GM23338 (cell line): ENCODE data around the gene MEIOSIN. TPM values are rescaled to one million over a fixed set of nuclear protein-coding genes. Genes with fewer than 3 reads are reported as not detected.

Experiments used
- ATAC-seq: fragments of 200-7000 bp; cut with Tn5 transposase; 3 replicates; pipeline ENCODE4 v1.9.1; 2020
- DNase-seq: peaks from one replicate; pipeline ENCODE4 v3.0.0-alpha.2; 2015; ENCODE audit warnings: low spot score
- H2AFZ ChIP-seq: fragments of 200-600 bp; sonication (generic); 2 replicates; pipeline ENCODE4 v1.8.0; 2016; ENCODE audit warnings: antibody characterized with exemption, mild to moderate bottlenecking, moderate library complexity
- H3F3A ChIP-seq: fragments of 200-600 bp; sonication (generic); replicated peaks from 2 replicates; pipeline ENCODE4 v1.8.0; 2017; ENCODE audit warnings: antibody characterized with exemption, mixed run types, low read depth
- H3K27ac ChIP-seq: fragments of 200-600 bp; sonication (generic); 2 replicates; pipeline ENCODE4 v1.6.1; 2016; ENCODE audit warnings: low read depth
- H3K27me3 ChIP-seq: fragments of 200-600 bp; sonication (generic); 2 replicates; pipeline ENCODE4 v1.8.0; 2016; ENCODE audit warnings: mild to moderate bottlenecking, mixed run types, moderate library complexity; ENCODE audit not compliant: insufficient read depth
- H3K36me3 ChIP-seq: fragments of 200-600 bp; sonication (generic); 2 replicates; pipeline ENCODE4 v1.8.0; 2016; ENCODE audit warnings: mild to moderate bottlenecking; ENCODE audit not compliant: insufficient read depth
- H3K4me1 ChIP-seq: fragments of 200-600 bp; sonication (generic); 2 replicates; pipeline ENCODE4 v1.8.0; 2016; ENCODE audit warnings: mild to moderate bottlenecking, moderate library complexity; ENCODE audit not compliant: insufficient read depth
- H3K4me2 ChIP-seq: fragments of 200-600 bp; sonication (generic); 2 replicates; pipeline ENCODE4 v1.7.1; 2017; ENCODE audit warnings: mixed run types
- H3K4me3 ChIP-seq: fragments of 200-600 bp; sonication (generic); 2 replicates; pipeline ENCODE4 v1.6.1; 2016; ENCODE audit warnings: mixed run types
- H3K79me2 ChIP-seq: fragments of 200-600 bp; sonication (generic); replicated peaks from 2 replicates; pipeline ENCODE4 v1.8.0; 2017; ENCODE audit warnings: mild to moderate bottlenecking; ENCODE audit not compliant: insufficient read depth
- H3K9me2 ChIP-seq: fragments of 200-600 bp; sonication (generic); 2 replicates; pipeline ENCODE4 v1.8.0; 2017; ENCODE audit not compliant: insufficient read depth
- H4K20me1 ChIP-seq: fragments of 200-600 bp; sonication (generic); replicated peaks from 2 replicates; pipeline ENCODE4 v1.8.0; 2017; ENCODE audit warnings: mild to moderate bottlenecking; ENCODE audit not compliant: insufficient read depth
- H3K27ac Mint-ChIP-seq: 2 replicates; pipeline ENCODE4 v1.8.0; 2020; ENCODE audit warnings: inconsistent platforms, mild to moderate bottlenecking, moderate library complexity, mixed read lengths
- H3K27me3 Mint-ChIP-seq: 3 replicates; pipeline ENCODE4 v1.8.0; 2022; ENCODE audit warnings: low read depth, mild to moderate bottlenecking, moderate library complexity, mixed read lengths, inconsistent platforms; ENCODE audit not compliant: insufficient read depth, poor library complexity
- H3K36me3 Mint-ChIP-seq: 3 replicates; pipeline ENCODE4 v1.8.0; 2021; ENCODE audit warnings: low read depth, mild to moderate bottlenecking, inconsistent platforms, moderate library complexity, mixed read lengths
- H3K4me1 Mint-ChIP-seq: 3 replicates; pipeline ENCODE4 v1.8.0; 2020; ENCODE audit warnings: mild to moderate bottlenecking, inconsistent platforms, mixed read lengths
- H3K4me3 Mint-ChIP-seq: 3 replicates; pipeline ENCODE4 v1.8.0; 2021; ENCODE audit warnings: moderate library complexity, mild to moderate bottlenecking, inconsistent platforms, mixed read lengths
- H3K9me3 Mint-ChIP-seq: 3 replicates; pipeline ENCODE4 v1.8.0; 2020; ENCODE audit warnings: moderate library complexity, mild to moderate bottlenecking, inconsistent platforms, mixed read lengths
- CREB1 ChIP-seq: fragments of 250-450 bp; sonication (Bioruptor Pico); IDR thresholded peaks from 2 replicates; pipeline ENCODE4 v1.5.0; 2020; ENCODE audit warnings: low read depth, mild to moderate bottlenecking, moderate library complexity
- CTCF ChIP-seq, 2 experiments: fragments of 200-600 bp in 1 of 2; sonication (generic) in 1 of 2; conservative IDR thresholded peaks; 2 replicates each; pipeline versions ENCODE4 v1.5.1 to v1.6.1; 2016 to 2017; ENCODE audit warnings: antibody characterized with exemption in 2 of 2, low read depth in 2 of 2, mild to moderate bottlenecking in 2 of 2, moderate library complexity in 1 of 2
- EZH2 ChIP-seq: fragments of 200-600 bp; sonication (generic); IDR thresholded peaks from one replicate; pipeline ENCODE4 v1.8.0; 2017; ENCODE audit warnings: antibody characterized with exemption, mild to moderate bottlenecking, low read depth; ENCODE audit not compliant: unreplicated experiment
- EZH2phosphoT487 ChIP-seq: fragments of 200-600 bp; sonication (generic); IDR thresholded peaks from one replicate; pipeline ENCODE4 v1.8.1; 2018; ENCODE audit warnings: antibody characterized with exemption; ENCODE audit not compliant: unreplicated experiment
- JUNB ChIP-seq: IDR thresholded peaks from one replicate; pipeline ENCODE4 v1.6.1; 2016; ENCODE audit warnings: antibody characterized with exemption; ENCODE audit not compliant: unreplicated experiment
- REST ChIP-seq: IDR thresholded peaks from one replicate; pipeline ENCODE4 v1.6.1; 2018; ENCODE audit warnings: antibody characterized with exemption; ENCODE audit not compliant: unreplicated experiment
- STAT1 ChIP-seq: IDR thresholded peaks from one replicate; pipeline ENCODE4 v1.6.1; 2016; ENCODE audit warnings: antibody characterized with exemption; ENCODE audit not compliant: unreplicated experiment
- ZNF114 ChIP-seq: fragments of 250-450 bp; sonication (Bioruptor Pico); IDR thresholded peaks from 2 replicates; pipeline ENCODE4 v1.5.0; 2020; ENCODE audit warnings: mild to moderate bottlenecking, moderate library complexity
- ZNF331 ChIP-seq: fragments of 250-450 bp; sonication (Bioruptor Pico); IDR thresholded peaks from 2 replicates; pipeline ENCODE4 v1.5.0; 2020; ENCODE audit warnings: low read depth, mild to moderate bottlenecking, moderate library complexity
- ZNF462 ChIP-seq: fragments of 250-450 bp; sonication (Bioruptor Pico); IDR thresholded peaks from 2 replicates; pipeline ENCODE4 v1.5.0; 2020; ENCODE audit warnings: mild to moderate bottlenecking, moderate library complexity
- polyA plus RNA-seq: library from polyadenylated mRNA; unstranded; fragments of >200 nt; fragmentation: Nextera tagmentation; extraction: Ambion mirVana; gene quantifications from 2 replicates; pipeline ENCODE4 v1.2.1, GENCODE V29; 2016
- total RNA-seq: library from RNA; depleted of rRNA; stranded (reverse); fragments of >200 nt; shearing (Covaris generic); gene quantifications from 2 replicates; pipeline ENCODE4 v1.2.3, GENCODE V29; 2014

The MEIOSIN gene
- total and polyA plus RNA-seq, 2 experiments from 2014 or later = 0.21 to 0.28 TPM

GRCh38 chr19:45774765-45775164 lies 41.5 kb downstream of the MEIOSIN start:
- peak; percentile 38 for ATAC-seq
- Mint-ChIP-seq H3K27ac (no peak overlapping the region; the same call in 1 of the 2 replicates), H3K4me3 (no peak overlapping the region), H3K27me3 (peaks cover 40% of the 10 kb centered on the region), H3K36me3 (peaks cover 51% of the 10 kb centered on the region), H3K9me3 (no peaks in the 10 kb centered on the region; the same call in 2 of the 3 replicates), H3K4me1 (peaks cover 25% of the 10 kb centered on the region)
- Histone ChIP-seq H3F3A (peaks cover 25% of the 10 kb centered on the region), H4K20me1 (peaks cover 3% of the 10 kb centered on the region; the same call in 1 of the 2 replicates), H3K9me2 (no peaks in the 10 kb centered on the region), H3K27me3 (peaks cover under 1% of the 10 kb centered on the region; the same call in 1 of the 2 replicates), H3K27ac (no peak overlapping the region), H3K79me2 (no peaks in the 10 kb centered on the region), H3K4me3 (no peak overlapping the region), H3K4me1 (peaks cover 13% of the 10 kb centered on the region), H3K36me3 (0 out of 2 replicates have a peak, but pooled peaks cover 3% of the 10 kb centered on the region), H2AFZ (no peak overlapping the region), H3K4me2 (no peak overlapping the region)
- DNase-seq = peak; percentile 95
- TF ChIP-seq ZNF114 (CRISPR knock-in tag) = no peak
- TF ChIP-seq CTCF (conservative IDR thresholded peaks at IDR 0.05; ENCODE audit: low read depth in 2 of 2) = peak; percentile 65 to 66

GRCh38 chr19:45777395-45777961 lies 44.2 kb downstream of the MEIOSIN start:
- H3K27me3 Mint-ChIP-seq = peaks cover 33% of the 10 kb centered on the region
- DNase-seq (no peak), ATAC-seq (no peak)
- H3K9me3 Mint-ChIP-seq = no peaks in the 10 kb centered on the region; the same call in 2 of the 3 replicates
- H3K27ac Mint-ChIP-seq = no peak overlapping the region
- no peak overlapping the region for H3K4me2 ChIP-seq
- H3K79me2 ChIP-seq = no peaks in the 10 kb centered on the region
- H3K27ac ChIP-seq = no peak overlapping the region
- 0 out of 2 replicates have a peak, but pooled peaks cover 3% of the 10 kb centered on the region for H3K36me3 ChIP-seq
- no peak overlapping the region for H3K4me3 Mint-ChIP-seq
- H3K9me2 ChIP-seq = no peaks in the 10 kb centered on the region
- H2AFZ ChIP-seq = no peak overlapping the region
- peaks cover 25% of the 10 kb centered on the region for H3K4me1 Mint-ChIP-seq
- no peak overlapping the region for H3K4me3 ChIP-seq
- H3K27me3 ChIP-seq = peaks cover 8% of the 10 kb centered on the region
- H3K36me3 Mint-ChIP-seq = peaks cover 41% of the 10 kb centered on the region
- peaks cover 22% of the 10 kb centered on the region; the same call in 1 of the 2 replicates for H3F3A ChIP-seq
- peaks cover 23% of the 10 kb centered on the region for H3K4me1 ChIP-seq
- peaks cover 10% of the 10 kb centered on the region for H4K20me1 ChIP-seq
- TF ChIP-seq ZNF462 (CRISPR knock-in tag) (no peak), CREB1 (CRISPR knock-in tag) (no peak), EZH2phosphoT487 (no peak), ZNF331 (no peak), STAT1 (no peak), JUNB (no peak), ZNF114 (CRISPR knock-in tag) (no peak), REST (no peak), EZH2 (no peak)
